GM23248 (cell line): Measurements from ENCODE around the gene TMA7. TPM values are rescaled to one million over a fixed set of nuclear protein-coding genes. Genes with fewer than 3 reads are reported as not detected.

Experiments used
- DNase-seq: peaks from one replicate; pipeline ENCODE4 v3.0.0-alpha.2; 2015
- H2AFZ ChIP-seq: fragments of 200-600 bp; sonication (generic); 2 replicates; pipeline ENCODE4 v1.6.1; 2016; ENCODE audit warnings: antibody characterized with exemption
- H3F3A ChIP-seq: fragments of 200-600 bp; sonication (generic); 2 replicates; pipeline ENCODE4 v1.6.1; 2016; ENCODE audit warnings: mild to moderate bottlenecking, antibody characterized with exemption, mixed run types; ENCODE audit not compliant: insufficient read depth
- H3K27ac ChIP-seq: fragments of 200-600 bp; sonication (generic); 2 replicates; pipeline ENCODE4 v1.5.1; 2016; ENCODE audit warnings: mild to moderate bottlenecking
- H3K27me3 ChIP-seq: fragments of 200-600 bp; sonication (generic); replicated peaks from 2 replicates; pipeline ENCODE4 v1.6.1; 2016; ENCODE audit warnings: mild to moderate bottlenecking; ENCODE audit not compliant: insufficient read depth
- H3K36me3 ChIP-seq: fragments of 200-600 bp; sonication (generic); 2 replicates; pipeline ENCODE4 v1.6.1; 2016; ENCODE audit warnings: low read depth, mild to moderate bottlenecking
- H3K4me1 ChIP-seq: fragments of 200-600 bp; sonication (generic); 2 replicates; pipeline ENCODE4 v1.6.1; 2016; ENCODE audit warnings: mild to moderate bottlenecking; ENCODE audit not compliant: insufficient read depth
- H3K4me2 ChIP-seq: fragments of 200-600 bp; sonication (generic); one replicate; pipeline ENCODE4 v1.6.1; 2016; ENCODE audit warnings: mild to moderate bottlenecking; ENCODE audit not compliant: unreplicated experiment
- H3K4me3 ChIP-seq: fragments of 200-600 bp; sonication (generic); 2 replicates; pipeline ENCODE4 v1.5.1; 2016; ENCODE audit warnings: mild to moderate bottlenecking
- H3K79me2 ChIP-seq: fragments of 200-600 bp; sonication (generic); 2 replicates; pipeline ENCODE4 v1.6.1; 2016; ENCODE audit warnings: mild to moderate bottlenecking; ENCODE audit not compliant: insufficient read depth
- H3K9ac ChIP-seq: fragments of 200-600 bp; sonication (generic); 2 replicates; pipeline ENCODE4 v1.6.1; 2016; ENCODE audit warnings: mild to moderate bottlenecking
- H3K9me2 ChIP-seq: fragments of 200-600 bp; sonication (generic); 2 replicates; pipeline ENCODE4 v1.6.1; 2016; ENCODE audit warnings: mixed run types, mild to moderate bottlenecking, moderate library complexity; ENCODE audit not compliant: insufficient read depth
- H3K9me3 ChIP-seq: fragments of 200-600 bp; sonication (generic); one replicate; pipeline ENCODE4 v1.6.1; 2017; ENCODE audit warnings: low read depth
- H4K20me1 ChIP-seq: fragments of 200-600 bp; sonication (generic); 2 replicates; pipeline ENCODE4 v1.6.0; 2016; ENCODE audit not compliant: insufficient read depth
- EZH2 ChIP-seq: fragments of 200-600 bp; sonication (generic); IDR thresholded peaks from 2 replicates; pipeline ENCODE4 v1.6.1; 2018; ENCODE audit warnings: antibody characterized with exemption, mild to moderate bottlenecking; ENCODE audit not compliant: insufficient read depth, poor library complexity, severe bottlenecking
- EZH2phosphoT487 ChIP-seq: fragments of 200-600 bp; sonication (generic); IDR thresholded peaks from 2 replicates; pipeline ENCODE4 v1.6.1; 2018; ENCODE audit warnings: antibody characterized with exemption, moderate library complexity, mild to moderate bottlenecking, low read depth; ENCODE audit not compliant: insufficient read depth
- WGBS, 2 experiments: methylation state at CpG; one replicate each; pipeline ENCODE4 v1.1.6; 2015 to 2017; ENCODE audit warnings: low lambda C conversion rate in 2 of 2, low coverage in 1 of 2; ENCODE audit errors: missing lambda C conversion rate in 2 of 2; 5-methylcytosine and 5-hydroxymethylcytosine counted together
- in situ Hi-C: fragments of 300-500 bp; cut with MboI; formaldehyde crosslinking; loops from 2 replicates; pipeline ENCODE4 v1.15.0; 2020
- polyA plus RNA-seq: library from polyadenylated mRNA; unstranded; fragments of >200 nt; fragmentation: Nextera tagmentation; extraction: Ambion mirVana; gene quantifications from 2 replicates; pipeline ENCODE4 v1.2.1, GENCODE V29; 2016
- total RNA-seq: library from RNA; depleted of rRNA; stranded (reverse); fragments of >200 nt; shearing (Covaris generic); gene quantifications from 2 replicates; pipeline ENCODE4 v1.2.3, GENCODE V29; 2014

The TMA7 gene
- total and polyA plus RNA-seq, 2 experiments from 2014 or later = 244 to 552 TPM

GRCh38 chr3:48414376-48415250, 25.4 kb upstream of the TMA7 start:
- H3K79me2 ChIP-seq = no peaks in the 10 kb centered on the region
- WGBS, 2 experiments = 74 to 76% methylated on average over 25 of the region's 25 CpGs
- H3K4me1 ChIP-seq = no peaks in the 10 kb centered on the region
- H3K27ac ChIP-seq = no peak overlapping the region
- H3K9ac ChIP-seq = no peak overlapping the region
- no peaks in the 10 kb centered on the region for H3K9me3 ChIP-seq
- in situ Hi-C loops = no loop called here
- H3K9me2 ChIP-seq = no peaks in the 10 kb centered on the region
- no peaks in the 10 kb centered on the region for H3F3A ChIP-seq
- no peaks in the 10 kb centered on the region for H3K36me3 ChIP-seq
- no peaks in the 10 kb centered on the region for H4K20me1 ChIP-seq
- no peak overlapping the region for H2AFZ ChIP-seq
- no peaks in the 10 kb centered on the region for H3K27me3 ChIP-seq
- H3K4me3 ChIP-seq = no peak overlapping the region
- DNase-seq = no peak
- TF ChIP-seq EZH2phosphoT487 = no peak
- TF ChIP-seq EZH2 = no peak
- H3K4me2 ChIP-seq = no peak overlapping the region

- WGBS, 2 experiments = 88% methylated on average over 18 to 24 of the region's 24 CpGs
- H4K20me1 ChIP-seq = no peaks in the 10 kb centered on the region
- in situ Hi-C loops = no loop called here
- H3K9ac ChIP-seq = no peak overlapping the region
- H3K4me2 ChIP-seq = no peak overlapping the region
- H3K36me3 ChIP-seq = no peaks in the 10 kb centered on the region
- no peak overlapping the region for H3K4me3 ChIP-seq
- no peaks in the 10 kb centered on the region for H3K9me2 ChIP-seq
- TF ChIP-seq EZH2 = no peak
- TF ChIP-seq EZH2phosphoT487 = no peak
- no peak overlapping the region for H3K27ac ChIP-seq
- no peaks in the 10 kb centered on the region for H3K27me3 ChIP-seq
- H3K79me2 ChIP-seq = no peaks in the 10 kb centered on the region
- H2AFZ ChIP-seq = no peak overlapping the region
- H3K4me1 ChIP-seq = no peaks in the 10 kb centered on the region
- no peak for DNase-seq
- no peaks in the 10 kb centered on the region for H3F3A ChIP-seq
- no peaks in the 10 kb centered on the region for H3K9me3 ChIP-seq
Observed at GRCh38 chr3:48415251-48415953, 24.7 kb upstream of the TMA7 start.

GRCh38 chr3:48416091-48416505, 24.0 kb upstream of the TMA7 start:
- no peaks in the 10 kb centered on the region for H3K27me3 ChIP-seq
- H3K27ac ChIP-seq = no peak overlapping the region
- no peaks in the 10 kb centered on the region for H3F3A ChIP-seq
- DNase-seq = no peak
- no peaks in the 10 kb centered on the region for H4K20me1 ChIP-seq
- 88 to 91% methylated on average over 14 of the region's 14 CpGs for WGBS, 2 experiments
- H3K79me2 ChIP-seq = no peaks in the 10 kb centered on the region
- H3K4me2 ChIP-seq = no peak overlapping the region
- H3K36me3 ChIP-seq = no peaks in the 10 kb centered on the region
- H3K9me3 ChIP-seq = no peaks in the 10 kb centered on the region
- in situ Hi-C loops = no loop called here
- H3K9ac ChIP-seq = no peak overlapping the region
- no peaks in the 10 kb centered on the region for H3K4me1 ChIP-seq
- no peaks in the 10 kb centered on the region for H3K9me2 ChIP-seq
- no peak for TF ChIP-seq EZH2
- TF ChIP-seq EZH2phosphoT487 = no peak
- H3K4me3 ChIP-seq = no peak overlapping the region
- H2AFZ ChIP-seq = no peak overlapping the region

GRCh38 chr3:48416546-48416945, 23.5 kb upstream of the TMA7 start:
- DNase-seq = no peak
- H3K27me3 ChIP-seq = no peaks in the 10 kb centered on the region
- no peaks in the 10 kb centered on the region for H3F3A ChIP-seq
- H3K4me3 ChIP-seq = no peak overlapping the region
- no peaks in the 10 kb centered on the region for H3K36me3 ChIP-seq
- H4K20me1 ChIP-seq = no peaks in the 10 kb centered on the region
- no peak overlapping the region for H2AFZ ChIP-seq
- H3K9me2 ChIP-seq = no peaks in the 10 kb centered on the region
- H3K4me1 ChIP-seq = no peaks in the 10 kb centered on the region
- no peaks in the 10 kb centered on the region for H3K79me2 ChIP-seq
- no peak overlapping the region for H3K27ac ChIP-seq
- WGBS, 2 experiments = 97% methylated on average over 4 of the region's 4 CpGs
- TF ChIP-seq EZH2 (no peak), EZH2phosphoT487 (no peak)
- in situ Hi-C loops = no loop called here
- no peaks in the 10 kb centered on the region for H3K9me3 ChIP-seq
- no peak overlapping the region for H3K4me2 ChIP-seq
- no peak overlapping the region for H3K9ac ChIP-seq
